ENCODE data around the gene CHIT1. TPM values are rescaled to one million over a fixed set of nuclear protein-coding genes. Genes with fewer than 3 reads are reported as not detected.
A peak's percentile ranks its signal among the peaks of the same experiment; 100 is the strongest.
"Not testable (repeated sequence)": the region's sequence is repeated elsewhere in the genome, so short reads cannot be mapped to it uniquely, and the experiment has no call there.

The CHIT1 gene
- total and polyA plus RNA-seq, 2 of the 13 experiments (the other 11 are each of a cell fraction or from before 2014, with no cell fraction given), result not detected

GRCh38 chr1:203267347-203267846 lies 37.9 kb upstream of the CHIT1 start (continued):
- no peak for TF ChIP-seq IKZF5 (CRISPR knock-in tag; IDR thresholded peaks at IDR 0.05)
- no peak for TF ChIP-seq ARHGAP35 (CRISPR knock-in tag; IDR thresholded peaks at IDR 0.05; ENCODE audit: borderline replicate concordance)
- TF ChIP-seq PREB (CRISPR knock-in tag; IDR thresholded peaks at IDR 0.05), result no peak
- TF ChIP-seq RERE (CRISPR knock-in tag; IDR thresholded peaks at IDR 0.05; ENCODE audit: low read depth), result no peak
- no peak for TF ChIP-seq SNAPC5 (CRISPR knock-in tag; IDR thresholded peaks at IDR 0.05; ENCODE audit: borderline replicate concordance)
- TF ChIP-seq TMF1 (CRISPR knock-in tag; IDR thresholded peaks at IDR 0.05; ENCODE audit: low read depth), result no peak
- peak; percentile 65 for TF ChIP-seq STAG1 (CRISPR knock-in tag; IDR thresholded peaks at IDR 0.05)

- BruUV-seq (replicated peaks); H3K4me2 ChIP-seq (ENCODE audit: low read depth, low read length); H3K27me3 ChIP-seq (ENCODE audit: control insufficient read depth in 1 of 2, insufficient read depth in 2 of 2, low read length in 2 of 2); H3K4me1 ChIP-seq (ENCODE audit: insufficient read depth, low read length); H4K20me1 ChIP-seq (ENCODE audit: insufficient read depth, low read length); DNase-seq (ENCODE audit: low spot score); ATAC-seq; H3K4me3 ChIP-seq (replicated peaks in 1 of 3; ENCODE audit: insufficient read depth in 1 of 3, low read depth in 2 of 3, low read length in 3 of 3); H3K79me2 ChIP-seq (ENCODE audit: insufficient read depth, low read length); POLR2A ChIA-PET; FAIRE-seq; H3K36me3 ChIP-seq (replicated peaks in 1 of 2; ENCODE audit: control insufficient read depth in 1 of 2, insufficient read depth in 2 of 2, low read length in 2 of 2); H2AFZ ChIP-seq (ENCODE audit: low read length); H3K9me3 ChIP-seq (ENCODE audit: low read length); H3K27ac ChIP-seq (ENCODE audit: extremely low read length, insufficient read depth, low read length); in situ Hi-C loops (cut with HindIII; ENCODE audit: extremely low pct_ligation_motif_present, low pct_unique_long_range_greater_than_20kb); H3K9ac ChIP-seq (ENCODE audit: insufficient read depth, low read depth, low read length): not testable (repeated sequence)
- WGBS (ENCODE audit: low lambda C conversion rate), result 6% methylated on average over 5 of the region's 5 CpGs
- intact Hi-C loops (cut with micrococcal nuclease; ENCODE audit: unreplicated experiment), result loop anchor here (2.0 kb wide), 1 partner anchor 99 kb away; no protein-coding TSS in a partner anchor
- CTCF ChIA-PET (ENCODE audit: low intra/inter-chr PET ratio, low total read pairs), result interaction anchor here (1.3 kb wide), 1 partner anchor 77 kb away, joined by 7 read pairs; no protein-coding TSS in a partner anchor
Measured at GRCh38 chr1:203266140-203266539, 36.7 kb upstream of the CHIT1 start.

All from HepG2 (cell line).